Panc1 (cell line): ENCODE data around the gene GSS. TPM values are rescaled to one million over a fixed set of nuclear protein-coding genes. Genes with fewer than 3 reads are reported as not detected.

Experiments used
- ATAC-seq: fragments of 200-7000 bp; cut with Tn5 transposase; 2 replicates; pipeline ENCODE4 v1.9.1; 2020; ENCODE audit warnings: mild to moderate bottlenecking, moderate library complexity
- BruUV-seq: library from RNA; stranded (reverse); fragments of 400-500 nt; replicated peaks from 2 replicates; lab custom pipeline; 2021; lab: Mats Ljungman, UMichigan
- CTCF ChIA-PET: fragments of 300-600 bp; sonication (Branson Sonifier 250); formaldehyde crosslinking; loops from one replicate; lab custom pipeline; 2022; ENCODE audit warnings: antibody characterized with exemption; lab: Charles Lee
- POLR2A ChIA-PET: fragments of 300-600 bp; sonication (Branson Sonifier 250); formaldehyde crosslinking; loops from one replicate; lab custom pipeline; 2022; ENCODE audit warnings: antibody characterized with exemption; lab: Charles Lee
- DNase-seq: peaks from one replicate; pipeline ENCODE4 v3.0.0-alpha.2; 2010; ENCODE audit warnings: low read depth, low spot score
- H3K27ac ChIP-seq: 2 replicates; pipeline ENCODE4 v1.5.1; 2011; ENCODE audit warnings: mild to moderate bottlenecking, low read length, inconsistent platforms
- H3K27me3 ChIP-seq: fragments of 200-500 bp; sonication (Bioruptor generic); 2 replicates; pipeline ENCODE4 v1.6.0; 2014; ENCODE audit warnings: low read length, inconsistent platforms; ENCODE audit not compliant: control insufficient read depth, insufficient read depth
- H3K36me3 ChIP-seq: fragments of 200-500 bp; sonication (Bioruptor generic); 2 replicates; pipeline ENCODE4 v1.5.1; 2014; ENCODE audit warnings: inconsistent platforms, mild to moderate bottlenecking, low read length, moderate library complexity; ENCODE audit not compliant: control insufficient read depth, insufficient read depth
- H3K4me1 ChIP-seq: 2 replicates; pipeline ENCODE4 v1.5.1; 2011; ENCODE audit warnings: inconsistent platforms, mild to moderate bottlenecking, low read length, moderate library complexity; ENCODE audit not compliant: control insufficient read depth, insufficient read depth
- H3K4me3 ChIP-seq, 2 experiments: 2 replicates each; pipeline ENCODE4 v1.5.1; 2011 to 2012; ENCODE audit warnings: low read depth in 2 of 2, low read length in 2 of 2, mild to moderate bottlenecking in 2 of 2, inconsistent platforms in 1 of 2, moderate library complexity in 1 of 2
- H3K9me3 ChIP-seq: fragments of 200-500 bp; sonication (Bioruptor generic); 2 replicates; pipeline ENCODE4 v1.5.1; 2014; ENCODE audit warnings: low read depth, mild to moderate bottlenecking, inconsistent platforms, low read length, moderate library complexity; ENCODE audit not compliant: control insufficient read depth, insufficient read depth
- CTCF ChIP-seq: fragments of 450-650 bp; IDR thresholded peaks from 2 replicates; pipeline ENCODE4 v1.5.1; 2017; ENCODE audit warnings: mild to moderate bottlenecking
- POLR2AphosphoS5 ChIP-seq: IDR thresholded peaks from 2 replicates; pipeline ENCODE4 v1.6.1; 2012; ENCODE audit warnings: mild to moderate bottlenecking, low read depth, low read length, moderate library complexity
- SIN3A ChIP-seq: IDR thresholded peaks from 2 replicates; pipeline ENCODE4 v1.6.1; 2012; ENCODE audit warnings: low read depth, mild to moderate bottlenecking, low read length, moderate library complexity, borderline replicate concordance; ENCODE audit not compliant: insufficient read depth
- TCF7L2 ChIP-seq: IDR thresholded peaks from 2 replicates; pipeline ENCODE4 v1.6.1; 2011; ENCODE audit warnings: mild to moderate bottlenecking, low read depth, low read length, inconsistent platforms
- in situ Hi-C: cut with HindIII; loops from 2 replicates; pipeline ENCODE4 v1.10.0; 2016; ENCODE audit warnings: low sequenced_read_pairs, low pct_unique_long_range_greater_than_20kb
- intact Hi-C: fragments of 100-400 bp; cut with micrococcal nuclease; formaldehyde crosslinking; loops from one replicate; pipeline ENCODE4 v1.10.0; 2022; ENCODE audit not compliant: unreplicated experiment
- total RNA-seq: library from RNA; stranded (reverse); gene quantifications from one replicate; pipeline ENCODE4 v1.2.1, GENCODE V29; 2021; ENCODE audit not compliant: unreplicated experiment
- TF ChIP-seq, protein P1 (sequence below), 2 experiments: IDR thresholded peaks; 2 replicates each; pipeline ENCODE4 v1.6.1; 2011 to 2012; ENCODE audit warnings: low read depth in 2 of 2, control low read depth in 1 of 2, low read length in 1 of 2, mild to moderate bottlenecking in 1 of 2, moderate library complexity in 1 of 2; ENCODE audit not compliant: insufficient read depth in 1 of 2

The GSS gene
- total RNA-seq, 1 experiment from 2014 or later: 64.8 TPM

- BruUV-seq: no TSS peak
- CTCF ChIA-PET: no interaction called here
Observed at GRCh38 chr20:34997131-34997561, 41.5 kb upstream of the GSS start.

DNA sequence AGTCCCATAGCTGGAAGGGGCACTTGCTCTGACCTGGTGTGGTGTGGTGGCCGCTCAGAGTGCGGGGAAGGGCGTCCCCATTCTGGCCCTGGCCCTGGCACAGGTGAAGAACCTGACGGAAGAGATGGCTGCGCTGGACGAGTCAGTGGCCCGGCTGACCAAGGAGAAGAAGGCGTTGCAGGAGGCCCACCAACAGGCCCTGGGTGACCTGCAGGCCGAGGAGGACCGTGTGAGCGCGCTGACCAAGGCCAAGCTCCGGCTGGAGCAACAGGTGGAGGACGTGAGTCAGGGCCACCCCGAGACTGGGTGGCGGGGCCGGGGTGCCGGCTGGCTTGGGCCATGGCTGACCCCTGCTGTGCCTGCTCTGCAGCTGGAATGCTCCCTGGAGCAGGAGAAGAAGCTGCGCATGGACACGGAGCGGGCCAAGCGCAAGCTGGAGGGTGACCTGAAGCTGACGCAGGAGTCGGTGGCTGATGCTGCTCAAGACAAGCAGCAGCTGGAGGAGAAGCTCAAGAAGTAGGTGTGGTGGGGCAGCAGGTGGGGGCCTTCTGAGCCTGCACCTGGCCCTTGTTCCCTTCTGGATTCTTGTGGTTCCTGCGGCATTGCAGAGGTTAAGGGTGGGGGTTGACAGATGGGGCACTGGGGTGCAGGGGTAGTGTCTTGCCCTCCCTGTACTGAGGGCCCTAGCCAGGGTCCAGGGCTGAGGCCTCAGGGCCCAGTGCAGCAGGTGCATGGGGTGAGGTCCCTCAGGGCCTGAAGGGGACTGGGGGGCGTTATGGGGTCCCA, 40.8 kb upstream of the GSS start:
- ChIA-PET CTCF (no interaction called here), POLR2A (no interaction called here)
- Histone ChIP-seq H3K27me3 (no peaks in the 10 kb centered on the region), H3K4me3 (no peak overlapping the region), H3K4me1 (no peaks in the 10 kb centered on the region), H3K27ac (no peak overlapping the region), H3K9me3 (no peaks in the 10 kb centered on the region), H3K36me3 (no peaks in the 10 kb centered on the region)
- intact Hi-C loops (no loop called here), in situ Hi-C loops (no loop called here)
- no TSS peak for BruUV-seq
- ATAC-seq (no peak), DNase-seq (no peak)
- TF ChIP-seq POLR2AphosphoS5 (no peak), SIN3A (no peak), TCF7L2 (no peak), CTCF (no peak)
- TF ChIP-seq, protein P1, sequence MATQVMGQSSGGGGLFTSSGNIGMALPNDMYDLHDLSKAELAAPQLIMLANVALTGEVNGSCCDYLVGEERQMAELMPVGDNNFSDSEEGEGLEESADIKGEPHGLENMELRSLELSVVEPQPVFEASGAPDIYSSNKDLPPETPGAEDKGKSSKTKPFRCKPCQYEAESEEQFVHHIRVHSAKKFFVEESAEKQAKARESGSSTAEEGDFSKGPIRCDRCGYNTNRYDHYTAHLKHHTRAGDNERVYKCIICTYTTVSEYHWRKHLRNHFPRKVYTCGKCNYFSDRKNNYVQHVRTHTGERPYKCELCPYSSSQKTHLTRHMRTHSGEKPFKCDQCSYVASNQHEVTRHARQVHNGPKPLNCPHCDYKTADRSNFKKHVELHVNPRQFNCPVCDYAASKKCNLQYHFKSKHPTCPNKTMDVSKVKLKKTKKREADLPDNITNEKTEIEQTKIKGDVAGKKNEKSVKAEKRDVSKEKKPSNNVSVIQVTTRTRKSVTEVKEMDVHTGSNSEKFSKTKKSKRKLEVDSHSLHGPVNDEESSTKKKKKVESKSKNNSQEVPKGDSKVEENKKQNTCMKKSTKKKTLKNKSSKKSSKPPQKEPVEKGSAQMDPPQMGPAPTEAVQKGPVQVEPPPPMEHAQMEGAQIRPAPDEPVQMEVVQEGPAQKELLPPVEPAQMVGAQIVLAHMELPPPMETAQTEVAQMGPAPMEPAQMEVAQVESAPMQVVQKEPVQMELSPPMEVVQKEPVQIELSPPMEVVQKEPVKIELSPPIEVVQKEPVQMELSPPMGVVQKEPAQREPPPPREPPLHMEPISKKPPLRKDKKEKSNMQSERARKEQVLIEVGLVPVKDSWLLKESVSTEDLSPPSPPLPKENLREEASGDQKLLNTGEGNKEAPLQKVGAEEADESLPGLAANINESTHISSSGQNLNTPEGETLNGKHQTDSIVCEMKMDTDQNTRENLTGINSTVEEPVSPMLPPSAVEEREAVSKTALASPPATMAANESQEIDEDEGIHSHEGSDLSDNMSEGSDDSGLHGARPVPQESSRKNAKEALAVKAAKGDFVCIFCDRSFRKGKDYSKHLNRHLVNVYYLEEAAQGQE (IDR thresholded peaks at IDR 0.05; ENCODE audit: insufficient read depth in 1 of 2, low read depth in 2 of 2, low read length in 1 of 2): no peak

More at GRCh38 chr20:34997131-34997561, 41.5 kb upstream of the GSS start:
- in situ Hi-C loops: no loop called here
- POLR2A ChIA-PET: no interaction called here
- TF ChIP-seq CTCF (no peak), TCF7L2 (no peak), POLR2AphosphoS5 (no peak), SIN3A (no peak)
- TF ChIP-seq, protein P1 (IDR thresholded peaks at IDR 0.05; ENCODE audit: insufficient read depth in 1 of 2, low read depth in 2 of 2, low read length in 1 of 2): no peak
- H3K27ac ChIP-seq: no peak overlapping the region
- H3K4me1 ChIP-seq: no peaks in the 10 kb centered on the region
- no peak for ATAC-seq
- no peak for DNase-seq
- no peaks in the 10 kb centered on the region for H3K9me3 ChIP-seq
- no peak overlapping the region for H3K4me3 ChIP-seq
- intact Hi-C loops: no loop called here
- H3K27me3 ChIP-seq: no peaks in the 10 kb centered on the region
- no peaks in the 10 kb centered on the region for H3K36me3 ChIP-seq
